HG03469 (cell line): ENCODE results near the gene PPP1R12A.
"Not testable (repeated sequence)": the region's sequence is repeated elsewhere in the genome, so short reads cannot be mapped to it uniquely, and the experiment has no call there.

Source experiments
- ATAC-seq: cut with Tn5 transposase; IDR thresholded peaks from one replicate; pipeline ENCODE4 v1.9.1; 2021; ENCODE audit warnings: mild to moderate bottlenecking, moderate library complexity, moderate number of reproducible peaks; ENCODE audit not compliant: unreplicated experiment

The PPP1R12A gene

GRCh38 chr12:79847417-79847816 is 87.5 kb downstream of the PPP1R12A start:
- ATAC-seq, result no peak

DNA sequence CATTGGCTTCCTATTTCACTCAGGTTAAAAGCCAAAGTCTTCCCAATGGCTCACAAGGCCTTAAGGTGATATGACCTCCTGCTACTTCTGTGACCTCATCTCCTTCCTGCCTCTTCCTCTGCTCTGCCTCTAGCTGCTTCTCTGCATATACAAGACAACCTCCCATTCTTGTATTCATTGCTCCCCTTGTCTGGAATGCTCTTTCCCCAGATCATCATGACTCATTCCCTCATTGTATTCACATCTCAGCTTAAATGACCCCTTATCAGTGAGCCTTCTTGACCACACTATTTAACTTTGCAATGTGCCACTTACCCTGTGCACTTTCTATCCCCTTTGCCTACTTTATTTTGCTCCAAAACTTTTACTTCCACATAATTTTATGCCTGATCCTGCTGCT is 90.2 kb downstream of the PPP1R12A start:
- ATAC-seq, result no peak

GRCh38 chr12:79843978-79844377 is 90.9 kb downstream of the PPP1R12A start:
- no peak for ATAC-seq

- ATAC-seq, result no peak
Observed at GRCh38 chr12:79842630-79843029, 92.3 kb downstream of the PPP1R12A start.

DNA sequence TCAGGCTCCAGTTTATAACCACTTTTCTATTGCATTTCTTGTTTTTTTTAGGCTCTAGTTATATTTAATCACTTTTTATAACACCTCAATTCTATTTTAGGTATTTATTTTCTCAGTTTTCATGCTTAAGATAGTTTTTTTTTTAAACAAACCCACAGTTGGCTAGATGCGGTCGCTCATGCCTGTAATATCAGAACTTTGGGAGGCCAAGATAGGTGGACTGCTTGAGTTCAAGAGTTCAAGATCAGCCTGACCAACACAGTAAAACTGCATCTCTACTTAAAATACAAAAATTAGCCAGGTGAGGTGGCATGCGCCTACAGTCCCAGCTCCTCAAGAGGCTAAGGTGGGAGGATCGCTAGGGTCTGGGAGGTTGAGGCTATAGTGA is 93.0 kb downstream of the PPP1R12A start:
- ATAC-seq, result no peak

DNA sequence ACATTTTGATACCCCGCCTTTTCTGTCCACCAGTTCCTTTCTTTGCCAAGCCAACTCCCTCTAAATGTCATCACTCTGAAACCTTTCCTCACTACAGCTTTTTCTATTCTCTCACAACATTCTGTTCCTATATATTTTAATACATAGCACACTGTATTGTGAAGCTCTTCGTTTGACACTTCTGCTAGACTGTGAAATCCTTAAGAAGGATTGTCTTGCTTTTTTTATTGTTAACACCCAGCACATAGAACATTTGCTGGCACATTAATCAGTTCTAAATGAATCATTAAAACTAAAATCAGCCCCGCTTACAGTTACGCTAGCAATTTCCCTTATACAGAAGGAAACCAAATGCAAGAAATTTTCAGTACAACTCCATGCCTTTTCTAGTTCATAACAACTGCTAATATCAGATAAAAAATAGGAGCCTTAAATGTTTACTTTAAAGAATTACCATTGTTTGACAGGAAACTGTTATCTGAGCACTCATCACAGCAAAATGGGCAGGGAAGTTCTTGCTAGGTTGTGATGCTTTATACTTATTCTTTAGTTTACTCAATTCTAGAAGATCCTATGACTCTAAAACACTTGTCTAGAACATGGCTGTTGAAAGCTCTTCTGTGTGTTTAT is 93.5 kb downstream of the PPP1R12A start:
- no peak for ATAC-seq

DNA sequence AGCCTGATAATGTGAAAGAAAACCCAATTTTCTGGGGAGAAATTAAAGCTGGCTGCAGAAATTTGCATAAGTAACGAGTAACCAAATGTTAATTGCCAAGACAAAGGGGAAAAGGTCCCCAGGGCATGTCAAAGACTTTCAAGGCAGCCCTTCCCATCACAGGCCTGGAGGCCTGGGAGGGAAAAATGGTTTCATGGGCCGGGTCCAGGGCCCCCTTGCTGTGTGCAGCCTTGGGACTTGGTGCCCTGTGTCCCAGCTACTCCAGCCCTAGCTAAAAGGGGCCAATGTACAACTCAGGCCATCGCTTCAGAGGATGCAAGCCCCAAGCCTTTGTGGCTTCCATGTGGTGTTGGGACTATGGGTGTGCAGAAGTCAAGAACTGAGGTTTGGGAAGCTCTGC is 96.5 kb downstream of the PPP1R12A start:
- no peak for ATAC-seq

DNA sequence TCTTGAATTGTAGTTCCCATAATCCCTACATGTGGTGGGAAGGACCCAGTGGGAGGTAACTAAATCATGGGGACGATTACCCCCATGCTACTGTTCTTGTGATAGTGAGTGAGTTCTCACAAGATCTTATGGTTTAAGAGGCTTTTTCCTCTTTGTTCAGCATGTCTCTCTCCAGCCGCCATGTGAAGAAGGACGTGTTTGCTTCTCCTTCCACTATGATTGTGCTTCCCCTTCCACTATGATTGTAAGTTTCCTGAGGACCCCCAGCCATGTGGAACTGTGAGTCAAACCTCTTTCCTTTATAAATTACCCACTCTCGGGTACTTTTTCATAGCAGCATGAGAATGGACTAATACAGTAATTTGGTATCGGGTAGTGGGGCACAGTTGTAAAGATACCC is 97.3 kb downstream of the PPP1R12A start:
- ATAC-seq, result no peak

GRCh38 chr12:79835377-79835843 is 99.5 kb downstream of the PPP1R12A start:
- ATAC-seq, result no peak

GRCh38 chr12:79834712-79835376 is 100.1 kb downstream of the PPP1R12A start:
- ATAC-seq, result no peak

- ATAC-seq, result no peak
Observed at GRCh38 chr12:79830440-79830839, 104.5 kb downstream of the PPP1R12A start.

DNA sequence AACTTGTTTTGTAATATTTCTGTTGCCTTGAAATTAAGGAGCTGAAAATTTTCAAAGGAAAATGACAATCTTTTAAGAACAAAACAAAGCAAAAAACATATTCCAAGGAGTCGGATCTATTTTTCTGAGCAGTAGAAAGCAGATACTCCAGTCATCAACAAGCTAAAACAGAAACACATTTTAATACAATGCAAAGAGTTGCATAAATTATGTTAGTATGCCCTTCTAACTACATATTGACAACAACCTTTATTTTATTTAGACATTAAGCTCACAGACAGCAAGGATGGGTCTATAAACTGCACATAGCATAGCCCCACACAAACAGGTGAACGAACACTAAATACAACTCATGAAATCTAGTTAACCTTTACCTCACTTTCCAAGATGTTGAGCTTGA is 106.0 kb downstream of the PPP1R12A start:
- no peak for ATAC-seq

DNA sequence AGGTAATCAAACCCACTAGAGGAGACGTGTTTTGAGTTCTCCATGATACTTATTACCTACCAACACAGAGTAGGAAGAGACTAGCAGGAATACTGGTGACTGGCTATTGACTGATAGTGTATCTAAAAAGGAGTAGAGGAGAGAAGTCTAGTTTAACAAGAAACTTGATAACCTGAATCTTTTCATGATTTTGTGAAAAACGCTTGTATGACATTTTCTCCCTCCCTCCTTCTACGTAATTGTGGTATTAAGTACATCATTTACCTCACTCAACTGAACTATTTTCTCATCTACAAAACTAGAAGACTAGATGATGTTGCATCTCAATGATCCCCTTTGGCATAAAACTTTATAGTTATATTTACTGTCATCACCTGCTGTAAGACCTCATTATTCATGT is 107.4 kb downstream of the PPP1R12A start:
- no peak for ATAC-seq

DNA sequence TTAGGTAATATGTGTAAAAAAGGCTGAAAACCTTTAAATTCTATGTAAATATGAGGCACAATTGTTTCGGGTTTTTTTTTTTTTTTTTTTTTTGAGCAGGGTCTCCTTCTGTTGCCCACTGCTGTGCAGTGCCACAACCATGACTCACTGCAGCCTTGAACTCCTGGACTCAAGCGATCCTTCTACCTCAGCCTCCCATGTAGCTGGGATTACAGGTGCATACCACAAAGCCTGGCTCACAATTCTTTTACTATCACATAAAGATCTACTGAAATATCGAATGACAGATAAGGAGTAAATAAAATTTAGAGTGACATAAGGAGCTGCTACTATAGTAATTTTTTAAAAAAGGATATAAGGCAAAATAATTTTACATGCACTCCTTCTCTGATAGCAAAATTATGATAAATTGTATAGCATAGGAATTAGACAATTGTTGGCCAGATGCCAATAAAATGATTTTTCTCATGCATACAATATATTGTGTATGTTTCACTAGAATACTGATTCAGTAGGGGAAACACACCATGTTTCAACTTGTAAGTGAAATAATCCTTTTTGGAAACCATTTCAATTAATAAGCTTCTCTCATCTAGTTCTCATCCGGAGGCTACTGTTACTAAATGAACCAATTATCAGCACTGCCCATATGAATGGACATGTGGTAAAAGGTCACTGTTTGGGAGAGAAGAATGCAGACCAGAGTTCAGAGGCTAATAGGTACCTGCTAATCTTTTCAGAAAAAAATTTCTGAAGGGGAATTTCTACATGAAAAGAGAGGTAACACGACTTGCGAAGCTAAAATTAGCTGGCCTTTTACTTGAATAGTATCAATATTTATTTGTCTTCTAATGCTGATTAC is 108.4 kb downstream of the PPP1R12A start:
- ATAC-seq, result no peak

DNA sequence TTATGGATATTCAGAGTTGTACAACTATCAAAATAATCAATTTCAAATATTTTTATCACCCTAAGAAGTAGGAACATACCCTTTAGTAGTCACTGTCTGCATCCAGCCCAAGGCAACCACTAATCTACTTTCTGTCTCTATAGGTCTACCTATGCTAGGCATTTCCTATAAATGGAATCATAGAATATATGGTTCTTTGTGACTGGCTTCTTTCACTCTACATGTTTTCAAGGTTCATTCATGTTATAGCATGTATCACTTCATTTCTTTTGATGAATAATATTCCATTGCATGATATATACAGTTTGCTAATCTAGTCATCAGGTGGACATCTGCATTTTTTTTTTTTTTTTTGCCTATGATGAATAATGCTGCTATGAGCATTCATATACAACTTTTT is 112.4 kb downstream of the PPP1R12A start:
- ATAC-seq, result no peak

GRCh38 chr12:79818856-79819255 is 116.0 kb downstream of the PPP1R12A start:
- ATAC-seq, result no peak

GRCh38 chr12:79784366-79785065 is 150.4 kb downstream of the PPP1R12A start:
- ATAC-seq, result not testable (repeated sequence)

DNA sequence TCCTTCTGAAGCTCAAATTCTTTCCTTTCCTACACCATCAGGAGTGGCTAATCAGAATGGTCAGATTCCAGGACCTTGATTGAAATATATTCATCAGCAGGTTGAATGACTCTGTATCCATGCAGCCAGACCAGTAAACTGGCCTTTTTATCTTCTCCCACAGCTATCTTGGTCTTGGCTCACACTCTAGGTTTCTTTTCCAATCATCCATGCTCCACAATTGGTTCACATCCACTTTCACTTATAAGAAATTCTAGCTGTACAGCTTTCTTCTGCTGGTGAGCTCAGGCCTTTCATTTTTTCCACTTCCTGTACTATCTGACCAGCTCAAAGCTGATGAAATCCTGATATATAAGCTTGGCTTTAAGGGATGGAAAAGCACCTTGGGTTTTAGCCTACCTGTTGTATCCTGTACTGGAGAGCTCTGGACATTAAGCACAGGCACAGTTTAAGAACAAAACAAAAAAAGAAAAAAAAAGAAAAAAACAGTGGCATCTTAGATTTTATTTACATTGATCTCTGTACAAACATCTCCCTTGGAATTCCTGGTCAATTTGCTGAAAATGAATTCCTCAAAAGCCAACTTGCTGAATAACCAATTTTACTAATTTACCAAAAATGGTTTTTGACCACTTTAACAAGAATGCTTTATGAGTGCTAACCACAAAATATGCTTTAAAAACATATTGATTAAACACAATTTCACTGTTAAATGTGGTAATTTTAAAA is 152.6 kb downstream of the PPP1R12A start:
- no peak for ATAC-seq

- no peak for ATAC-seq
Observed at GRCh38 chr12:79778802-79779448, 156.0 kb downstream of the PPP1R12A start.

DNA sequence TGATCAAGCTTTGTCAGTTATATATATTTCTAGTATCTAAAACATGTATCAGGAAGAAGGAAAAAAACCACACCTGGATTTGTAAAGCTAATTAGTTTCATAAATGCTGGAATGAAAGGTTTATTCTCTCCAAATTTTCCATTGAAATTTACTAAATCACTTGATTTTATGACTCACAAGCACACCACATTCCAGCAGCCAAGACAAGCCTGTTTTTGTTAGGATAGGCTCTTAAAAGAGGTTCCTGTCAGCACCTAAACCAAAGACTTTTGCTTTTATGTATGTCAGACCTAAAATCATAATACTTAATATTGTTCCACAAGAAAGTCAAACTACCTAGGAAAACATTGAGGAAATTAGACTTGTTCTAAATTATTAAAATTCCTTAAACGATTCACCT is 158.8 kb downstream of the PPP1R12A start:
- ATAC-seq, result no peak
